ENCODE data around the gene QPCTL. TPM values are rescaled to one million over a fixed set of nuclear protein-coding genes. Genes with fewer than 3 reads are reported as not detected.
"Not testable (repeated sequence)": the region's sequence is repeated elsewhere in the genome, so short reads cannot be mapped to it uniquely, and the experiment has no call there.

Gene QPCTL
- polyA plus RNA-seq, 1 experiment, result 6.7 TPM

- ChIA-PET POLR2A (no interaction called here), CTCF (no interaction called here)
- Histone ChIP-seq H3K4me3 (ENCODE audit: low read depth, low read length) (no peak overlapping the region), H3K27ac (ENCODE audit: low read depth, low read length) (no peak overlapping the region), H3K27me3 (ENCODE audit: control insufficient read depth, insufficient read depth, low read length) (peaks cover 16% of the 10 kb centered on the region), H3K9me3 (ENCODE audit: control insufficient read depth, insufficient read depth, low read length) (no peaks in the 10 kb centered on the region)
- DNase-seq (ENCODE audit: low read depth, low spot score), result no peak
- no peak for TF ChIP-seq CTCF (IDR thresholded peaks at IDR 0.05; ENCODE audit: low read depth, low read length)
These were observed 50.5 kb downstream of the QPCTL start for GRCh38 chr19:45742969-45743368.

GRCh38 chr19:45745606-45746005 lies 53.1 kb downstream of the QPCTL start:
- no peak overlapping the region for H3K4me3 ChIP-seq (ENCODE audit: low read depth, low read length)
- TF ChIP-seq CTCF (IDR thresholded peaks at IDR 0.05; ENCODE audit: low read depth, low read length), result no peak
- ChIA-PET CTCF (interaction anchor here (1.5 kb wide), 1 partner anchor 9 kb away, joined by 5 read pairs; no protein-coding TSS in a partner anchor), POLR2A (interaction anchor here (0.9 kb wide), 1 partner anchor 24 kb away, joined by 4 read pairs; the partner anchor contains the start of gene SIX5)
- H3K27ac ChIP-seq (ENCODE audit: low read depth, low read length), result no peak overlapping the region
- no peaks in the 10 kb centered on the region for H3K9me3 ChIP-seq (ENCODE audit: control insufficient read depth, insufficient read depth, low read length)
- no peak for DNase-seq (ENCODE audit: low read depth, low spot score)
- H3K27me3 ChIP-seq (ENCODE audit: control insufficient read depth, insufficient read depth, low read length), result peaks cover 16% of the 10 kb centered on the region

GRCh38 chr19:45746866-45747265 lies 54.4 kb downstream of the QPCTL start:
- DNase-seq (ENCODE audit: low read depth, low spot score), result no peak
- no peaks in the 10 kb centered on the region for H3K9me3 ChIP-seq (ENCODE audit: control insufficient read depth, insufficient read depth, low read length)
- H3K4me3 ChIP-seq (ENCODE audit: low read depth, low read length), result no peak overlapping the region
- no peak overlapping the region for H3K27ac ChIP-seq (ENCODE audit: low read depth, low read length)
- POLR2A ChIA-PET, result no interaction called here
- CTCF ChIA-PET, result no interaction called here
- TF ChIP-seq CTCF (IDR thresholded peaks at IDR 0.05; ENCODE audit: low read depth, low read length), result no peak
- peaks cover 13% of the 10 kb centered on the region for H3K27me3 ChIP-seq (ENCODE audit: control insufficient read depth, insufficient read depth, low read length)

- Histone ChIP-seq H3K9me3 (ENCODE audit: control insufficient read depth, insufficient read depth, low read length) (no peaks in the 10 kb centered on the region), H3K27ac (ENCODE audit: low read depth, low read length) (no peak overlapping the region), H3K27me3 (ENCODE audit: control insufficient read depth, insufficient read depth, low read length) (peaks cover 13% of the 10 kb centered on the region), H3K4me3 (ENCODE audit: low read depth, low read length) (no peak overlapping the region)
- no peak for TF ChIP-seq CTCF (IDR thresholded peaks at IDR 0.05; ENCODE audit: low read depth, low read length)
- POLR2A ChIA-PET, result interaction anchor here (0.6 kb wide), 1 partner anchor 23 kb away, joined by 3 read pairs; no protein-coding TSS in a partner anchor
- CTCF ChIA-PET, result no interaction called here
- DNase-seq (ENCODE audit: low read depth, low spot score), result no peak
These were observed 55.0 kb downstream of the QPCTL start for GRCh38 chr19:45747513-45747912.

- H3K27me3 ChIP-seq (ENCODE audit: control insufficient read depth, insufficient read depth, low read length); DNase-seq (ENCODE audit: low read depth, low spot score); H3K4me3 ChIP-seq (ENCODE audit: low read depth, low read length); H3K9me3 ChIP-seq (ENCODE audit: control insufficient read depth, insufficient read depth, low read length); H3K27ac ChIP-seq (ENCODE audit: low read depth, low read length); POLR2A ChIA-PET: not testable (repeated sequence)
- CTCF ChIA-PET, result interaction anchor here (0.6 to 1.2 kb wide), 2 partner anchors 19 to 72 kb away, joined by 3 read pairs; no protein-coding TSS in a partner anchor
These were observed 59.0 kb downstream of the QPCTL start for GRCh38 chr19:45751483-45751882.
